Superior temporal gyrus (tissue), 1 donor: Measurements from ENCODE around the gene EDAR.

Experiments used
- DNase-seq: peaks from one replicate; pipeline ENCODE4 v3.0.0-alpha.2; 2016; ENCODE audit errors: extremely low spot score

The EDAR gene

GRCh38 chr2:108908713-108909070, 80.3 kb downstream of the EDAR start:
- DNase-seq, result no peak

GRCh38 chr2:108907822-108908712, 81.0 kb downstream of the EDAR start:
- no peak for DNase-seq

GRCh38 chr2:108906403-108907077, 82.5 kb downstream of the EDAR start:
- no peak for DNase-seq

- no peak for DNase-seq
Observed at GRCh38 chr2:108905906-108906305, 83.1 kb downstream of the EDAR start.

- no peak for DNase-seq
Observed at GRCh38 chr2:108905176-108905575, 83.8 kb downstream of the EDAR start.

GRCh38 chr2:108904680-108905079, 84.3 kb downstream of the EDAR start:
- no peak for DNase-seq

GRCh38 chr2:108898315-108899082, 90.5 kb downstream of the EDAR start:
- DNase-seq, result no peak

GRCh38 chr2:108896741-108897140, 92.3 kb downstream of the EDAR start:
- DNase-seq, result no peak

GRCh38 chr2:108895188-108895587, 93.8 kb downstream of the EDAR start:
- DNase-seq, result no peak

GRCh38 chr2:108894766-108895165, 94.3 kb downstream of the EDAR start:
- no peak for DNase-seq

GRCh38 chr2:108893277-108893676, 95.7 kb downstream of the EDAR start:
- no peak for DNase-seq

- no peak for DNase-seq
Observed at GRCh38 chr2:108889907-108890306, 99.1 kb downstream of the EDAR start.

- DNase-seq, result no peak
Observed at GRCh38 chr2:108884619-108885018, 104.4 kb downstream of the EDAR start.

- DNase-seq, result no peak
Observed at GRCh38 chr2:108878276-108878675, 110.7 kb downstream of the EDAR start.

GRCh38 chr2:108877506-108877905, 111.5 kb downstream of the EDAR start:
- DNase-seq, result no peak

GRCh38 chr2:108870069-108870644, 118.9 kb downstream of the EDAR start:
- DNase-seq, result no peak

GRCh38 chr2:108869542-108869941, 119.5 kb downstream of the EDAR start:
- no peak for DNase-seq

GRCh38 chr2:108868911-108869310, 120.1 kb downstream of the EDAR start:
- DNase-seq, result no peak

- no peak for DNase-seq
Observed at GRCh38 chr2:108866041-108866440, 123.0 kb downstream of the EDAR start.

GRCh38 chr2:108858894-108859293, 130.1 kb downstream of the EDAR start:
- DNase-seq, result no peak

- peak; percentile 51 for DNase-seq
Observed at GRCh38 chr2:108855194-108855593, 133.8 kb downstream of the EDAR start.

GRCh38 chr2:108854484-108854883, 134.5 kb downstream of the EDAR start:
- DNase-seq, result no peak
